Smooth muscle cell (in vitro differentiated cells): ENCODE data around the gene ALMS1. TPM values are rescaled to one million over a fixed set of nuclear protein-coding genes. Genes with fewer than 3 reads are reported as not detected.

Experiments
- DNase-seq: peaks from one replicate; lab custom pipeline; 2025; ENCODE audit not compliant: unreplicated experiment; lab: John Stamatoyannopoulos, UW
- H2AFZ ChIP-seq: fragments of 200-600 bp; sonication (generic); 2 replicates; pipeline ENCODE4 v1.6.0; 2016; ENCODE audit warnings: antibody characterized with exemption, low read depth, mild to moderate bottlenecking
- H3F3A ChIP-seq: fragments of 200-600 bp; sonication (generic); 2 replicates; pipeline ENCODE4 v1.6.0; 2017; ENCODE audit warnings: antibody characterized with exemption, low read depth
- H3K27ac ChIP-seq: fragments of 200-600 bp; sonication (generic); 2 replicates; pipeline ENCODE4 v1.5.1; 2016; ENCODE audit warnings: low read depth, mild to moderate bottlenecking
- H3K27me3 ChIP-seq: fragments of 200-600 bp; sonication (generic); 2 replicates; pipeline ENCODE4 v1.6.1; 2016; ENCODE audit warnings: low read depth, mild to moderate bottlenecking
- H3K36me3 ChIP-seq: fragments of 200-600 bp; sonication (generic); 2 replicates; pipeline ENCODE4 v1.5.1; 2016; ENCODE audit warnings: low read depth
- H3K4me1 ChIP-seq: fragments of 200-600 bp; sonication (generic); 2 replicates; pipeline ENCODE4 v1.5.1; 2016; ENCODE audit warnings: low read depth
- H3K4me2 ChIP-seq: fragments of 200-600 bp; sonication (generic); 2 replicates; pipeline ENCODE4 v1.6.0; 2016; ENCODE audit warnings: mild to moderate bottlenecking
- H3K4me3 ChIP-seq: fragments of 200-600 bp; sonication (generic); 2 replicates; pipeline ENCODE4 v1.5.1; 2016; ENCODE audit warnings: mild to moderate bottlenecking
- H3K79me2 ChIP-seq: fragments of 200-600 bp; sonication (generic); 2 replicates; pipeline ENCODE4 v1.6.0; 2016; ENCODE audit warnings: low read depth, mild to moderate bottlenecking
- H3K9ac ChIP-seq: fragments of 200-600 bp; sonication (generic); 2 replicates; pipeline ENCODE4 v1.6.0; 2016; ENCODE audit warnings: low read depth
- H3K9me3 ChIP-seq: fragments of 200-600 bp; sonication (generic); replicated peaks from 2 replicates; pipeline ENCODE4 v1.5.1; 2016; ENCODE audit warnings: low read depth
- H4K20me1 ChIP-seq: fragments of 200-600 bp; sonication (generic); 2 replicates; pipeline ENCODE4 v1.6.0; 2016; ENCODE audit warnings: low read depth
- CTCF ChIP-seq: fragments of 200-600 bp; sonication (generic); IDR thresholded peaks from 2 replicates; pipeline ENCODE4 v1.5.1; 2017; ENCODE audit warnings: borderline replicate concordance, mild to moderate bottlenecking, antibody characterized with exemption; ENCODE audit not compliant: insufficient read depth, poor library complexity, severe bottlenecking
- WGBS: methylation state at CpG from one replicate; pipeline ENCODE4 v1.1.7; 2016; ENCODE audit warnings: low lambda C conversion rate; 5-methylcytosine and 5-hydroxymethylcytosine counted together
- polyA plus RNA-seq: library from polyadenylated mRNA; unstranded; fragments of >200 nt; fragmentation: Nextera tagmentation; extraction: Ambion mirVana; gene quantifications from 2 replicates; pipeline ENCODE4 v1.2.1, GENCODE V29; 2016
- total RNA-seq: library from RNA; depleted of rRNA; stranded (reverse); fragments of >200 nt; gene quantifications from 2 replicates; pipeline ENCODE4 v1.2.3, GENCODE V29; 2014

Gene ALMS1
- total and polyA plus RNA-seq, 2 experiments from 2014 or later: 2.3 to 19.6 TPM

GRCh38 chr2:73356097-73356496 is 29.5 kb upstream of the ALMS1 start:
- no peak overlapping the region for H3K9ac ChIP-seq
- H3K4me3 ChIP-seq: no peak overlapping the region
- H3K27ac ChIP-seq: no peak overlapping the region
- DNase-seq: no peak
- no peaks in the 10 kb centered on the region for H3K27me3 ChIP-seq
- H3K79me2 ChIP-seq: no peaks in the 10 kb centered on the region
- H4K20me1 ChIP-seq: no peaks in the 10 kb centered on the region
- H3K4me2 ChIP-seq: no peak overlapping the region
- H3K36me3 ChIP-seq: no peaks in the 10 kb centered on the region
- H3F3A ChIP-seq: no peaks in the 10 kb centered on the region
- H3K9me3 ChIP-seq: no peaks in the 10 kb centered on the region
- TF ChIP-seq CTCF: no peak
- no peak overlapping the region for H2AFZ ChIP-seq
- 87% methylated on average over 3 of the region's 3 CpGs for WGBS
- no peaks in the 10 kb centered on the region for H3K4me1 ChIP-seq

GRCh38 chr2:73359915-73360697 is 25.5 kb upstream of the ALMS1 start:
- Histone ChIP-seq H3K4me1 (no peaks in the 10 kb centered on the region), H2AFZ (peak overlapping the region; percentile 31), H3K27ac (no peak overlapping the region), H3K9me3 (no peaks in the 10 kb centered on the region), H3K36me3 (no peaks in the 10 kb centered on the region), H3K9ac (no peak overlapping the region), H3F3A (no peaks in the 10 kb centered on the region), H4K20me1 (no peaks in the 10 kb centered on the region), H3K4me2 (no peak overlapping the region), H3K27me3 (peaks cover 12% of the 10 kb centered on the region), H3K4me3 (no peak overlapping the region), H3K79me2 (no peaks in the 10 kb centered on the region)
- 32% methylated on average over 2 of the region's 2 CpGs for WGBS
- no peak for DNase-seq
- peak; percentile 31 for TF ChIP-seq CTCF

- Histone ChIP-seq H3K4me2 (no peak overlapping the region), H3F3A (no peaks in the 10 kb centered on the region), H3K27me3 (peaks cover 14% of the 10 kb centered on the region), H3K4me3 (no peak overlapping the region), H3K9me3 (no peaks in the 10 kb centered on the region), H3K36me3 (no peaks in the 10 kb centered on the region), H3K79me2 (no peaks in the 10 kb centered on the region), H3K4me1 (no peaks in the 10 kb centered on the region), H3K27ac (no peak overlapping the region), H2AFZ (no peak overlapping the region), H4K20me1 (no peaks in the 10 kb centered on the region), H3K9ac (no peak overlapping the region)
- no peak for TF ChIP-seq CTCF
- 90% methylated on average over 1 of the region's 1 CpG for WGBS
- no peak for DNase-seq
Measured at GRCh38 chr2:73366060-73366459, 19.6 kb upstream of the ALMS1 start.

GRCh38 chr2:73368781-73369180 is 16.9 kb upstream of the ALMS1 start:
- no peaks in the 10 kb centered on the region for H3K9me3 ChIP-seq
- no peaks in the 10 kb centered on the region for H3K36me3 ChIP-seq
- no peak overlapping the region for H3K4me2 ChIP-seq
- no peak overlapping the region for H3K9ac ChIP-seq
- H3K4me1 ChIP-seq: no peaks in the 10 kb centered on the region
- H3F3A ChIP-seq: no peaks in the 10 kb centered on the region
- H2AFZ ChIP-seq: no peak overlapping the region
- H3K4me3 ChIP-seq: no peak overlapping the region
- no peaks in the 10 kb centered on the region for H4K20me1 ChIP-seq
- H3K27ac ChIP-seq: no peak overlapping the region
- H3K79me2 ChIP-seq: no peaks in the 10 kb centered on the region
- no peak for TF ChIP-seq CTCF
- WGBS: 77% methylated on average over 2 of the region's 2 CpGs
- H3K27me3 ChIP-seq: peaks cover 19% of the 10 kb centered on the region
- DNase-seq: no peak
